Mucosa of descending colon (tissue), 3 donors: ENCODE results near the gene DLGAP1. TPM values are rescaled to one million over a fixed set of nuclear protein-coding genes. Genes with fewer than 3 reads are reported as not detected.

Source experiments
- ATAC-seq: fragments of 200-7000 bp; cut with Tn5 transposase; one replicate; pipeline ENCODE4 v1.9.1; 2020; ENCODE audit warnings: mild to moderate bottlenecking, moderate library complexity
- DNase-seq, 3 donors: peaks; one replicate each; pipeline ENCODE4 v3.0.0-alpha.2; 2020
- H3K36me3 ChIP-seq: fragments of 200-600 bp; one replicate; pipeline ENCODE4 v1.8.0; 2021; ENCODE audit warnings: low read depth, mild to moderate bottlenecking
- H3K4me1 ChIP-seq: fragments of 200-600 bp; one replicate; pipeline ENCODE4 v1.8.0; 2021; ENCODE audit warnings: low read depth, mild to moderate bottlenecking
- H3K4me3 ChIP-seq: fragments of 200-600 bp; one replicate; pipeline ENCODE4 v1.8.0; 2021; ENCODE audit warnings: mild to moderate bottlenecking
- H3K9me3 ChIP-seq: fragments of 200-600 bp; one replicate; pipeline ENCODE4 v1.8.0; 2021; ENCODE audit warnings: mild to moderate bottlenecking
- intact Hi-C, 2 donors: fragments of 100-400 bp; cut with DNase I in 1 of 2; cut with micrococcal nuclease in 1 of 2; formaldehyde crosslinking; loops; one replicate each; pipeline versions ENCODE4 v1.11.0 to v1.11.1; 2022; cut with DNase I, micrococcal nuclease
- total RNA-seq, 3 donors: library from RNA; stranded (reverse); fragmentation: NEBNext Ultra II Directional in 2 of 3; extraction: Animal tissue kit (Norgen Biotek cat#: 25700) in 2 of 3; gene quantifications; one replicate each; pipeline versions ENCODE4 v1.2.1 to v1.2.4, GENCODE V29; 2021 to 2023
- TF ChIP-seq, protein P1 (sequence below): fragments of 200-600 bp; IDR thresholded peaks from one replicate; pipeline ENCODE4 v1.8.0; 2022; ENCODE audit warnings: antibody characterized with exemption, mild to moderate bottlenecking
- donor health status: DM: no; HTN: no; CAD: no; lungs with moderate emphysema.
- donor health status: DM: no; HTN: no; CAD: no.
- donor health status: DM: no; HTN: yes; CAD: no.

DLGAP1 gene
- total RNA-seq, 3 donors from 2014 or later = 0.46 to 6.8 (median 4.1) TPM

DNA sequence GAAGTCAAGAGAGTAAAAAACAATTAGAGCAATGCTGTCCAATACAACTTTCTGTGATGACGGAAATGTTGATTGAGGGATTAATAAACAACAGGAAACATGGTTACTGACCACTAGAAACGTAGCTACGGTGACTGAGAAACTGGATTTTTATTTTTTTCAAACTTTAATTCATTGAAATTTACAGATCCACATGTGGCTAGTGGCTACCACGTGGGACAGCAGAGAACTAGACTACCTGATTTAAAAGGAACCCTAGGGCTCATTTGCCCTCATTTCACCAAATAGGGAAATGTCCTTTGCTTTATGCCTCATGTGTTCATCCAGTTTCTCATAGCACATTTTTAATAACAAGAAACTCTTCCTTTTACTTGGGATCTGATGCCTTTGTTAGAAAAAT is 592.1 kb downstream of the DLGAP1 start:
- intact Hi-C loops = no loop called here
- TF ChIP-seq, protein P1, sequence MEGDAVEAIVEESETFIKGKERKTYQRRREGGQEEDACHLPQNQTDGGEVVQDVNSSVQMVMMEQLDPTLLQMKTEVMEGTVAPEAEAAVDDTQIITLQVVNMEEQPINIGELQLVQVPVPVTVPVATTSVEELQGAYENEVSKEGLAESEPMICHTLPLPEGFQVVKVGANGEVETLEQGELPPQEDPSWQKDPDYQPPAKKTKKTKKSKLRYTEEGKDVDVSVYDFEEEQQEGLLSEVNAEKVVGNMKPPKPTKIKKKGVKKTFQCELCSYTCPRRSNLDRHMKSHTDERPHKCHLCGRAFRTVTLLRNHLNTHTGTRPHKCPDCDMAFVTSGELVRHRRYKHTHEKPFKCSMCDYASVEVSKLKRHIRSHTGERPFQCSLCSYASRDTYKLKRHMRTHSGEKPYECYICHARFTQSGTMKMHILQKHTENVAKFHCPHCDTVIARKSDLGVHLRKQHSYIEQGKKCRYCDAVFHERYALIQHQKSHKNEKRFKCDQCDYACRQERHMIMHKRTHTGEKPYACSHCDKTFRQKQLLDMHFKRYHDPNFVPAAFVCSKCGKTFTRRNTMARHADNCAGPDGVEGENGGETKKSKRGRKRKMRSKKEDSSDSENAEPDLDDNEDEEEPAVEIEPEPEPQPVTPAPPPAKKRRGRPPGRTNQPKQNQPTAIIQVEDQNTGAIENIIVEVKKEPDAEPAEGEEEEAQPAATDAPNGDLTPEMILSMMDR = no peak
- DNase-seq (no peak), ATAC-seq (no peak)
- Histone ChIP-seq H3K9me3 (no peaks in the 10 kb centered on the region), H3K4me1 (no peaks in the 10 kb centered on the region), H3K4me3 (no peak overlapping the region), H3K36me3 (no peaks in the 10 kb centered on the region)

DNA sequence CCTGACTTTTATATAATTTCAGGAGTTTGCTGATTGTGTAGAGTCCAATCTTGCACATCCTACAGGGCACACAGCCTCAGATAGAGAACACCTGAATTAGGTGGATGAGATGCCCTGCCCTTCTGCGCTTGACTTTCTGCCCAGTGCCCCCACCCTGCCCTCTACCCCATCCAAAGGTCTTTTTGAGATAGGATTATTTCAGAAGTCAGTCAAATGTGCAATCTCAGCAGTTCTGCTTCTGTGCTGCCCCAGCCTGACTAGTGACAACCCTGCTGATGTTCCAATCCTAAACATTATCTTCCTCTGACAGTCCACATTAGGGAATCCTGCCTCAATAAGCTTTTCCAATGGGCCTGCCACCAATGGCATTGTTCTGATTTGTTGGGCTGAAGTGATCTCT is 593.6 kb downstream of the DLGAP1 start:
- TF ChIP-seq, protein P1 = no peak
- Histone ChIP-seq H3K4me3 (no peak overlapping the region), H3K9me3 (no peaks in the 10 kb centered on the region), H3K36me3 (no peaks in the 10 kb centered on the region), H3K4me1 (no peaks in the 10 kb centered on the region)
- intact Hi-C loops = no loop called here
- ATAC-seq = no peak
- no peak for DNase-seq

DNA sequence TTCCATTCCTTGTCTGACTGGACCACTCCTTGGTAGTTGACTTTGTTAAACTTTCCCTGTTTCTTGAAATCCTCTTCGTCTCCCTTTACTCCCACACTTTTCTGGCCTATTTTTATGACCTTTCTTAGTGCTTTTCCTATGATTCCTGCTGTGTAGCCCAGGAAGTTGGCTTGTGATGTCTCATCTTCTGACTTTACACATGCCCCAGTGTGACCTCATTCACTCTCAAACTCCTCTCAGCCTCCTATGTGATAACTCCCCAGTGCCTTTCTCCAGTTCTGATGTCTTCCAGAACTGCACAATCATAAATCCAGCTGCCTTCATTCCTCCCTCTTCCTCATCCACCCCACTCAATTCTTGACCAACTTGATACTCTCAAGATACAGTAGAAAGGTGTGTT is 597.6 kb downstream of the DLGAP1 start:
- Histone ChIP-seq H3K9me3 (no peaks in the 10 kb centered on the region), H3K4me3 (no peak overlapping the region), H3K4me1 (no peaks in the 10 kb centered on the region), H3K36me3 (no peaks in the 10 kb centered on the region)
- TF ChIP-seq, protein P1 = no peak
- intact Hi-C loops = no loop called here
- ATAC-seq = no peak
- no peak for DNase-seq

DNA sequence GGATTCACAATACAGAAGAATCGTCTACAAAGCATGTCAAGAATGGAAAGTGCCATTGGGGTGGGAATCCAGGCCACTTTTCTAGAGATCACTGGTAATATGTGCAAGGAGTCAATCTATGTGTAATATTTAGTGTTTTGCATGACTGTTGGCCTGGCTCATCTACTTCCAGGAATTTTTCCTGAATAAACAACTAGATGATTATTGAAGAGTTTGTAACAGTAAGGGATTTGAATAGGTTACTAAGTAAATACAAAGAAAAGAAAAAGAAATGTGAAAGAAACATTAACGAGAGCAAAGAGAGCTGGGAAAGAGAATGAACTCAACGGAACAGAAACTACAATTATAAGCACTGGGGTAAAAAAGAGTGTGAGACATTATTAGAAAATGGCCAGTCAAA is 599.1 kb downstream of the DLGAP1 start:
- Histone ChIP-seq H3K36me3 (no peaks in the 10 kb centered on the region), H3K4me3 (no peak overlapping the region), H3K9me3 (no peaks in the 10 kb centered on the region), H3K4me1 (no peaks in the 10 kb centered on the region)
- TF ChIP-seq, protein P1 = no peak
- ATAC-seq = no peak
- DNase-seq = no peak
- intact Hi-C loops = no loop called here

DNA sequence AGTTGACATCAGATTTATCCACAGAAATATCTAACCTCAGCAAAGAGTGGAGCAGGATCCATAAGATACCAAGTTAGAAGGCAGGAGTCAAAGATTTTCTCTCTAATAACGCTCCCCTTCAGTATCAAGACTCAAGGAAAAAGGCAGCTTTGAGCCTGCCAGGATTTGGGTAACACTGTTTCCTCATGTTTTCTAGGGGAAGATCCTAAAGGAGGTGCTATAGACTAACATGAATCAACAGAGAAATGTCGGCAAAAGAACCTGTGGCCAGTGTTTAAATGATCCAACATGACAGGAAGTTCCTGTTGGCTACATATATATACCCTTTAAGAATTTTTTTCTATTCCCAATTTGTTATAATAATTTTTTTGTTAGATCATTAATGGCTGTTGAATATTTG is 602.8 kb downstream of the DLGAP1 start:
- Histone ChIP-seq H3K36me3 (no peaks in the 10 kb centered on the region), H3K9me3 (no peaks in the 10 kb centered on the region), H3K4me3 (no peak overlapping the region), H3K4me1 (no peaks in the 10 kb centered on the region)
- ATAC-seq (no peak), DNase-seq (no peak)
- TF ChIP-seq, protein P1 = no peak
- intact Hi-C loops = no loop called here

DNA sequence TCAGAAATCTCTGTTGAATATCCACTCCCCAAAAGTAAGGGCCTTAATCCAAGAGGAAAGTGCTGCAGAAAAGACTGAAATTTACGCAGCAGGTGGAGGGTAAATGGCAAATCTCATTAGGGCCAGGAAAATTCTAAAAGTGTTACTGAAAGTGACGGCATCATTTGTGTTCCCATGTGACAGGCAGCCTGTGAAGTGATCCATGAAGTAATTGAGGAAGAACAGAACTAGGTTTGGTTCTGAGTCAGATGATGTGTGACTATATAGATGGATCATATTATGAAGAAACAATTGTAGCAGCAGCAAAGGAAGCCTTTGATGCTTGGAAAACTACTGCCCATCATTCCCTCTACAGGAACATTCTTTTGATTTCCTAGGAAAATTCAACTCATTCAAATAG is 603.9 kb downstream of the DLGAP1 start:
- Histone ChIP-seq H3K9me3 (no peaks in the 10 kb centered on the region), H3K36me3 (no peaks in the 10 kb centered on the region), H3K4me3 (no peak overlapping the region), H3K4me1 (no peaks in the 10 kb centered on the region)
- ATAC-seq (no peak), DNase-seq (no peak)
- TF ChIP-seq, protein P1 = no peak
- intact Hi-C loops = no loop called here
